ENCODE measurements around the gene NFAT5.
"Not testable (repeated sequence)": the region's sequence is repeated elsewhere in the genome, so short reads cannot be mapped to it uniquely, and the experiment has no call there.

NFAT5 gene

GRCh38 chr16:69596801-69597200 lies 31.0 kb downstream of the NFAT5 start:
- DNase-seq (ENCODE audit: low read depth): no peak

- DNase-seq (ENCODE audit: low read depth): no peak
These were observed 32.3 kb downstream of the NFAT5 start for GRCh38 chr16:69598045-69598444.

GRCh38 chr16:69599731-69600130 lies 34.0 kb downstream of the NFAT5 start:
- DNase-seq (ENCODE audit: low read depth): no peak

GRCh38 chr16:69600202-69600601 lies 34.4 kb downstream of the NFAT5 start:
- no peak for DNase-seq (ENCODE audit: low read depth)

GRCh38 chr16:69601250-69601649 lies 35.5 kb downstream of the NFAT5 start:
- DNase-seq (ENCODE audit: low read depth): no peak

GRCh38 chr16:69606985-69607384 lies 41.2 kb downstream of the NFAT5 start:
- DNase-seq (ENCODE audit: low read depth): no peak

GRCh38 chr16:69607674-69608073 lies 41.9 kb downstream of the NFAT5 start:
- DNase-seq (ENCODE audit: low read depth): no peak

- DNase-seq (ENCODE audit: low read depth): no peak
These were observed 44.6 kb downstream of the NFAT5 start for GRCh38 chr16:69610356-69610755.

GRCh38 chr16:69611103-69611640 lies 45.4 kb downstream of the NFAT5 start:
- DNase-seq (ENCODE audit: low read depth): no peak

GRCh38 chr16:69613378-69614154 lies 47.8 kb downstream of the NFAT5 start:
- no peak for DNase-seq (ENCODE audit: low read depth)

- DNase-seq (ENCODE audit: low read depth): no peak
These were observed 49.8 kb downstream of the NFAT5 start for GRCh38 chr16:69615528-69615927.

GRCh38 chr16:69616082-69616481 lies 50.3 kb downstream of the NFAT5 start:
- DNase-seq (ENCODE audit: low read depth): no peak

- DNase-seq (ENCODE audit: low read depth): no peak
These were observed 52.5 kb downstream of the NFAT5 start for GRCh38 chr16:69618307-69618706.

GRCh38 chr16:69618721-69619120 lies 53.0 kb downstream of the NFAT5 start:
- no peak for DNase-seq (ENCODE audit: low read depth)

- DNase-seq (ENCODE audit: low read depth): no peak
These were observed 53.7 kb downstream of the NFAT5 start for GRCh38 chr16:69619514-69619913.

- DNase-seq (ENCODE audit: low read depth): no peak
These were observed 54.8 kb downstream of the NFAT5 start for GRCh38 chr16:69620573-69620972.

GRCh38 chr16:69621225-69621624 lies 55.5 kb downstream of the NFAT5 start:
- DNase-seq (ENCODE audit: low read depth): no peak

GRCh38 chr16:69626256-69626655 lies 60.5 kb downstream of the NFAT5 start:
- DNase-seq (ENCODE audit: low read depth): no peak

- no peak for DNase-seq (ENCODE audit: low read depth)
These were observed 67.1 kb downstream of the NFAT5 start for GRCh38 chr16:69632828-69633227.

GRCh38 chr16:69633375-69633774 lies 67.6 kb downstream of the NFAT5 start:
- no peak for DNase-seq (ENCODE audit: low read depth)

- not testable (repeated sequence) for DNase-seq (ENCODE audit: low read depth)
These were observed 70.9 kb downstream of the NFAT5 start for GRCh38 chr16:69636563-69637146.

- not testable (repeated sequence) for DNase-seq (ENCODE audit: low read depth)
These were observed 71.6 kb downstream of the NFAT5 start for GRCh38 chr16:69637206-69637865.

GRCh38 chr16:69643997-69644396 lies 78.2 kb downstream of the NFAT5 start:
- DNase-seq (ENCODE audit: low read depth): not testable (repeated sequence)
